SK-N-SH (cell line): Measurements from ENCODE around the gene CYFIP1. TPM values are rescaled to one million over a fixed set of nuclear protein-coding genes. Genes with fewer than 3 reads are reported as not detected.

Source experiments
- CTCF ChIA-PET: fragments of 300-600, 350-600 bp; formaldehyde crosslinking; extraction: SDS; loops from one replicate; lab custom pipeline; 2021; lab: Yijun Ruan, JAX
- POLR2A ChIA-PET: fragments of 350-600 bp; sonication (Branson Sonifier 250); formaldehyde crosslinking; extraction: SDS; loops from one replicate; lab custom pipeline; 2020; ENCODE audit warnings: antibody characterized with exemption, inconsistent platforms; lab: Yijun Ruan, JAX
- DNase-seq: peaks from one replicate; pipeline ENCODE4 v3.0.0; 2012
- H2AFZ ChIP-seq: fragments of 200-600 bp; sonication (generic); 2 replicates; pipeline ENCODE4 v1.8.1; 2016; ENCODE audit warnings: antibody characterized with exemption, mild to moderate bottlenecking, low read depth
- H3F3A ChIP-seq: fragments of 200-600 bp; sonication (generic); replicated peaks from 2 replicates; pipeline ENCODE3; 2016; ENCODE audit warnings: antibody characterized with exemption, mild to moderate bottlenecking; ENCODE audit not compliant: insufficient read depth
- H3K27ac ChIP-seq, 2 experiments: fragments of 200-500 bp in 1 of 2; fragments of 200-600 bp in 1 of 2; sonication (Bioruptor generic) in 1 of 2; sonication (generic), shearing (Covaris generic) in 1 of 2; 2 replicates each; pipeline versions ENCODE4 v1.5.1 to v1.6.1; 2014 to 2016; ENCODE audit warnings: low read depth in 2 of 2, inconsistent platforms in 1 of 2, low read length in 1 of 2, mild to moderate bottlenecking in 1 of 2, mixed read lengths in 1 of 2
- H3K27me3 ChIP-seq: fragments of 200-600 bp; sonication (generic), shearing (Covaris generic); 2 replicates; pipeline ENCODE4 v1.6.1; 2016; ENCODE audit warnings: mixed run types; ENCODE audit not compliant: insufficient read depth
- H3K36me3 ChIP-seq, 2 experiments: fragments of 200-500 bp in 1 of 2; fragments of 200-600 bp in 1 of 2; sonication (Bioruptor generic) in 1 of 2; sonication (generic) in 1 of 2; replicated peaks in 1 of 2; 2 replicates each; pipeline versions ENCODE3 to v1.5.1; 2014 to 2016; ENCODE audit warnings: low read length in 1 of 2, mild to moderate bottlenecking in 1 of 2; ENCODE audit not compliant: insufficient read depth in 2 of 2, control insufficient read depth in 1 of 2
- H3K4me1 ChIP-seq, 2 experiments: fragments of 200-500 bp in 1 of 2; fragments of 200-600 bp in 1 of 2; sonication (Bioruptor generic) in 1 of 2; sonication (generic), shearing (Covaris generic) in 1 of 2; 2 replicates each; pipeline versions ENCODE4 v1.5.1 to v1.6.1; 2014 to 2016; ENCODE audit warnings: low read depth in 1 of 2, low read length in 1 of 2, mixed run types in 1 of 2; ENCODE audit not compliant: insufficient read depth in 2 of 2, control insufficient read depth in 1 of 2
- H3K4me2 ChIP-seq: fragments of 200-600 bp; sonication (generic), shearing (Covaris generic); 2 replicates; pipeline ENCODE4 v1.6.1; 2017; ENCODE audit warnings: mixed run types
- H3K4me3 ChIP-seq, 2 experiments: fragments of 200-500 bp in 1 of 2; fragments of 200-600 bp in 1 of 2; sonication (Bioruptor generic) in 1 of 2; sonication (generic), shearing (Covaris generic) in 1 of 2; 2 replicates each; pipeline versions ENCODE4 v1.5.1 to v1.8.1; 2014 to 2016; ENCODE audit warnings: low read depth in 2 of 2, inconsistent platforms in 1 of 2, low read length in 1 of 2, mild to moderate bottlenecking in 1 of 2, mixed read lengths in 1 of 2, moderate library complexity in 1 of 2
- H3K79me2 ChIP-seq: fragments of 200-600 bp; sonication (generic); 2 replicates; pipeline ENCODE4 v1.8.1; 2017; ENCODE audit warnings: mild to moderate bottlenecking; ENCODE audit not compliant: insufficient read depth
- H3K9ac ChIP-seq: fragments of 200-600 bp; sonication (generic); 2 replicates; pipeline ENCODE4 v1.6.1; 2017; ENCODE audit warnings: mixed run types
- H3K9me2 ChIP-seq: fragments of 200-600 bp; sonication (generic); 2 replicates; pipeline ENCODE4 v1.6.1; 2017; ENCODE audit warnings: mixed run types
- H3K9me3 ChIP-seq: fragments of 200-600 bp; sonication (generic); 2 replicates; pipeline ENCODE4 v1.6.1; 2017; ENCODE audit warnings: mixed run types, mild to moderate bottlenecking, moderate library complexity
- H4K20me1 ChIP-seq: fragments of 200-600 bp; sonication (generic); 2 replicates; pipeline ENCODE4 v1.6.1; 2017; ENCODE audit warnings: mild to moderate bottlenecking, mixed run types; ENCODE audit not compliant: insufficient read depth
- FOXM1 ChIP-seq: IDR thresholded peaks from 2 replicates; pipeline ENCODE4 v1.4.0; 2012; ENCODE audit warnings: low read depth, mild to moderate bottlenecking
- GABPA ChIP-seq: IDR thresholded peaks from 2 replicates; pipeline ENCODE4 v1.4.0; 2012; ENCODE audit warnings: low read depth, mild to moderate bottlenecking
- MAX ChIP-seq: IDR thresholded peaks from 2 replicates; pipeline ENCODE4 v1.4.0; 2012; ENCODE audit warnings: low read depth
- MXI1 ChIP-seq: IDR thresholded peaks from 2 replicates; pipeline ENCODE4 v1.6.1; 2012; ENCODE audit warnings: mild to moderate bottlenecking, low read depth, low read length, improper control_type of control experiment
- RAD21 ChIP-seq: IDR thresholded peaks from 2 replicates; pipeline ENCODE4 v1.6.1; 2012; ENCODE audit warnings: mild to moderate bottlenecking, low read length
- RCOR1 ChIP-seq: fragments of 150-350 bp; IDR thresholded peaks from 2 replicates; pipeline ENCODE4 v1.6.1; 2017; ENCODE audit warnings: antibody characterized with exemption, low read length
- REST ChIP-seq: IDR thresholded peaks from 2 replicates; pipeline ENCODE4 v1.6.1; 2012; ENCODE audit warnings: mild to moderate bottlenecking, low read depth, low read length, moderate library complexity
- SIN3A ChIP-seq: IDR thresholded peaks from 2 replicates; pipeline ENCODE4 v1.6.1; 2012; ENCODE audit warnings: low read depth, mild to moderate bottlenecking, low read length, moderate library complexity, borderline replicate concordance
- TAF1 ChIP-seq: IDR thresholded peaks from 2 replicates; pipeline ENCODE4 v1.6.1; 2012; ENCODE audit warnings: low read depth, mild to moderate bottlenecking, low read length, moderate library complexity, borderline replicate concordance
- TEAD4 ChIP-seq: IDR thresholded peaks from 2 replicates; pipeline ENCODE4 v1.4.0; 2012; ENCODE audit warnings: mild to moderate bottlenecking, borderline replicate concordance; ENCODE audit not compliant: insufficient read depth
- USF2 ChIP-seq: fragments of 150-350 bp; IDR thresholded peaks from 2 replicates; pipeline ENCODE4 v1.6.1; 2017; ENCODE audit warnings: antibody characterized with exemption, low read length, low read depth, borderline replicate concordance
- YY1 ChIP-seq: IDR thresholded peaks from 2 replicates; pipeline ENCODE4 v1.4.0; 2012; ENCODE audit warnings: low read depth, mild to moderate bottlenecking
- ZBTB33 ChIP-seq: IDR thresholded peaks from 2 replicates; pipeline ENCODE4 v1.4.0; 2012; ENCODE audit warnings: low read depth, borderline replicate concordance
- WGBS: methylation state at CpG from one replicate; pipeline ENCODE4 v1.1.6; 2017; ENCODE audit warnings: low lambda C conversion rate; 5-methylcytosine and 5-hydroxymethylcytosine counted together
- polyA plus RNA-seq, 3 experiments: library from polyadenylated mRNA; depleted of rRNA; stranded (reverse); fragments of >200 nt; gene quantifications; 2 replicates each; pipeline ENCODE4 v1.2.3, GENCODE V29; 2012
- TF ChIP-seq, protein P1 (sequence below): IDR thresholded peaks from 2 replicates; pipeline ENCODE4 v1.4.0; 2012; ENCODE audit warnings: low read depth, borderline replicate concordance
- TF ChIP-seq, protein P2 (sequence below): fragments of 150-350 bp; IDR thresholded peaks from 2 replicates; pipeline ENCODE4 v1.6.1; 2016; ENCODE audit warnings: mild to moderate bottlenecking, low read depth, low read length

Gene CYFIP1
- polyA plus RNA-seq, 1 of the 3 experiments (the other 2 are of a cell fraction) = 53.4 TPM

DNA sequence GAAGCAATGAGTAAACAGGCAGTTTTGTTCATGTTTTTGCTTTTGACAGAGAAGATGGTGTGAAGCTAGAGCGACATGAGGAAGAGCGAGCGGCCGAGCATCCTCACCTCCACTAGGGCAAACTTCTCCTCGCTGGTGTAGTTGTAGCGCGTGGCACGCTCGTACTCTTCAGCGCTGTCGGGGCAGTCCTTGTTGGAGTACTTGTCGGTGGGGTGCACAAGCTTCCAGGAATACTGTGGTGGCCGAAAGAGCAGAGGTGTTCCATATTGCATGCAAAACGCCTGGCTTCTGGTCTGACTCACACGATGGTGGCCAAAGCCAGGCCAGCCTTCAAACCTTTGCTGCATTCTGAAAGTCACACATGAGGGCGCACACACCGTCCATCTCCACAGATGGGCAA, 54.3 kb downstream of the CYFIP1 start:
- 95% methylated on average over 16 of the region's 17 CpGs for WGBS
- Histone ChIP-seq H3K4me1 (no peaks in the 10 kb centered on the region), H3K36me3 (peaks cover 11 to 29% of the 10 kb centered on the region in 2 experiments), H2AFZ (no peak overlapping the region), H4K20me1 (no peaks in the 10 kb centered on the region), H3K9me2 (no peaks in the 10 kb centered on the region), H3K9ac (no peak overlapping the region), H3K9me3 (no peaks in the 10 kb centered on the region), H3K79me2 (peaks cover 5% of the 10 kb centered on the region; the same call in 1 of the 2 replicates), H3K27ac (no peak overlapping the region), H3F3A (no peaks in the 10 kb centered on the region), H3K27me3 (no peaks in the 10 kb centered on the region), H3K4me3 (no peak overlapping the region), H3K4me2 (no peak overlapping the region)
- no peak for DNase-seq
- TF ChIP-seq GABPA = no peak
- TF ChIP-seq RCOR1 = no peak
- TF ChIP-seq, protein P1, sequence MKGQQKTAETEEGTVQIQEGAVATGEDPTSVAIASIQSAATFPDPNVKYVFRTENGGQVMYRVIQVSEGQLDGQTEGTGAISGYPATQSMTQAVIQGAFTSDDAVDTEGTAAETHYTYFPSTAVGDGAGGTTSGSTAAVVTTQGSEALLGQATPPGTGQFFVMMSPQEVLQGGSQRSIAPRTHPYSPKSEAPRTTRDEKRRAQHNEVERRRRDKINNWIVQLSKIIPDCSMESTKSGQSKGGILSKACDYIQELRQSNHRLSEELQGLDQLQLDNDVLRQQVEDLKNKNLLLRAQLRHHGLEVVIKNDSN = no peak
- no peak for TF ChIP-seq MAX
- no peak for TF ChIP-seq USF2
- no peak for TF ChIP-seq YY1
- TF ChIP-seq TEAD4 = no peak
- TF ChIP-seq MXI1 = no peak
- TF ChIP-seq FOXM1 = no peak
- TF ChIP-seq, protein P2, sequence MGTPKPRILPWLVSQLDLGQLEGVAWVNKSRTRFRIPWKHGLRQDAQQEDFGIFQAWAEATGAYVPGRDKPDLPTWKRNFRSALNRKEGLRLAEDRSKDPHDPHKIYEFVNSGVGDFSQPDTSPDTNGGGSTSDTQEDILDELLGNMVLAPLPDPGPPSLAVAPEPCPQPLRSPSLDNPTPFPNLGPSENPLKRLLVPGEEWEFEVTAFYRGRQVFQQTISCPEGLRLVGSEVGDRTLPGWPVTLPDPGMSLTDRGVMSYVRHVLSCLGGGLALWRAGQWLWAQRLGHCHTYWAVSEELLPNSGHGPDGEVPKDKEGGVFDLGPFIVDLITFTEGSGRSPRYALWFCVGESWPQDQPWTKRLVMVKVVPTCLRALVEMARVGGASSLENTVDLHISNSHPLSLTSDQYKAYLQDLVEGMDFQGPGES = no peak
- TF ChIP-seq TAF1 = no peak
- no peak for TF ChIP-seq RAD21
- TF ChIP-seq ZBTB33 = no peak
- no peak for TF ChIP-seq SIN3A
- TF ChIP-seq REST = no peak
- CTCF ChIA-PET = no interaction called here
- POLR2A ChIA-PET = no interaction called here
